Hippocampal formation (tissue), 2 donors: ENCODE data around the gene TAF11L9.
"Not testable (repeated sequence)": the region's sequence is repeated elsewhere in the genome, so short reads cannot be mapped to it uniquely, and the experiment has no call there.

ENCODE experiments used
- DNase-seq, 2 donors: peaks; one replicate each; lab custom pipeline; 2025; lab: John Stamatoyannopoulos, UW

The TAF11L9 gene

GRCh38 chr5:17594255-17594654 is at the start of gene TAF11L9:
Gene TAF11L9 (minus strand): TSS chr5:17594394.
- not testable (repeated sequence) for DNase-seq

GRCh38 chr5:17634160-17634559 is 40.0 kb upstream of the TAF11L9 start, which contains the start of gene TAF11L14:
Gene TAF11L14 (plus strand): TSS chr5:17634460.
- DNase-seq = no peak

- not testable (repeated sequence) for DNase-seq
Measured at GRCh38 chr5:17631788-17632187, 37.6 kb upstream of the TAF11L9 start, which contains the start of gene TAF11L13. Gene TAF11L13 (plus strand): TSS chr5:17632088.

- no peak for DNase-seq
Measured at GRCh38 chr5:17625686-17626085, 31.5 kb upstream of the TAF11L9 start.

GRCh38 chr5:17620627-17621026 is 26.4 kb upstream of the TAF11L9 start:
- DNase-seq = no peak

- DNase-seq = no peak
Measured at GRCh38 chr5:17619354-17619753, 25.2 kb upstream of the TAF11L9 start.

GRCh38 chr5:17614872-17615605 is 20.8 kb upstream of the TAF11L9 start:
- no peak for DNase-seq

- not testable (repeated sequence) for DNase-seq
Measured at GRCh38 chr5:17610092-17610491, 15.9 kb upstream of the TAF11L9 start, which contains the start of gene TAF11L12. Gene TAF11L12 (plus strand): TSS chr5:17610392.

- not testable (repeated sequence) for DNase-seq
Measured at GRCh38 chr5:17607461-17607860, 13.3 kb upstream of the TAF11L9 start.

- DNase-seq = no peak
Measured at GRCh38 chr5:17604951-17605350, 10.8 kb upstream of the TAF11L9 start.

GRCh38 chr5:17603880-17604279 is 9.7 kb upstream of the TAF11L9 start, which contains the start of gene TAF11L11:
Gene TAF11L11 (plus strand): TSS chr5:17604183.
- not testable (repeated sequence) for DNase-seq

- not testable (repeated sequence) for DNase-seq
Measured at GRCh38 chr5:17597728-17598127, 3.5 kb upstream of the TAF11L9 start, which contains the start of gene TAF11L10. Gene TAF11L10 (minus strand): TSS chr5:17597828.

- DNase-seq = not testable (repeated sequence)
Measured at GRCh38 chr5:17590860-17591259, 3.3 kb downstream of the TAF11L9 start, which contains the start of gene TAF11L8. Gene TAF11L8 (minus strand): TSS chr5:17590960.

GRCh38 chr5:17585658-17586057 is 8.5 kb downstream of the TAF11L9 start, which contains the start of gene TAF11L7:
Gene TAF11L7 (minus strand): TSS chr5:17585758.
- DNase-seq = not testable (repeated sequence)
